GM18511 (cell line): Measurements from ENCODE around the gene ABHD5.

Source experiments
- ATAC-seq: cut with Tn5 transposase; IDR thresholded peaks from one replicate; pipeline ENCODE4 v1.9.1; 2021; ENCODE audit warnings: mild to moderate bottlenecking, moderate library complexity; ENCODE audit not compliant: unreplicated experiment

The ABHD5 gene

GRCh38 chr3:43773273-43774094 is 82.7 kb downstream of the ABHD5 start:
- no peak for ATAC-seq

GRCh38 chr3:43774799-43775198 is 84.1 kb downstream of the ABHD5 start:
- no peak for ATAC-seq

- no peak for ATAC-seq
Observed at GRCh38 chr3:43776101-43776500, 85.4 kb downstream of the ABHD5 start.

GRCh38 chr3:43779850-43780249 is 89.1 kb downstream of the ABHD5 start:
- no peak for ATAC-seq

GRCh38 chr3:43782541-43782940 is 91.8 kb downstream of the ABHD5 start:
- no peak for ATAC-seq
